Measurements from ENCODE around the gene TMEM163. TPM values are rescaled to one million over a fixed set of nuclear protein-coding genes. Genes with fewer than 3 reads are reported as not detected.

The TMEM163 gene
- total RNA-seq, 2 experiments from 2014 or later, result 0.08 to 0.10 TPM

DNA sequence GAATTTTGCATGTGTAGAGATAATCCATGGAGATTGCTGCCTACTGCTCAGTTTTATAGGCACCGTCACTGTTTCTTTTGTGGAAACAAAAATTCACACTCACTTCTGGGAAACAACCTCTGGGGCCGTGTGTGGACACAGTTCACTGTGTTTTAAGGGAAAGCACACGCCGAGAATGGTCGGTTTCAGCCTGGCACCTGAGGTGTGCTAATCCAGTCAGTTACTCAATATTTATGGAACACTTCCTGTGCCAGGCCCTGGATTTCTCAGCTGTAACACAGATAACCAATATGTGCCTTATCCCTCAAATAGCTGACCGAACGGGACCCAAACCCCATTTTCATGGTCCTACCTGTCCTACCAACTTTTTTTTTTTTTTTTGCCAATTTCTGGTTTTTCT is 285.3 kb downstream of the TMEM163 start:
- ChIA-PET CTCF (no interaction called here), POLR2A (no interaction called here)

DNA sequence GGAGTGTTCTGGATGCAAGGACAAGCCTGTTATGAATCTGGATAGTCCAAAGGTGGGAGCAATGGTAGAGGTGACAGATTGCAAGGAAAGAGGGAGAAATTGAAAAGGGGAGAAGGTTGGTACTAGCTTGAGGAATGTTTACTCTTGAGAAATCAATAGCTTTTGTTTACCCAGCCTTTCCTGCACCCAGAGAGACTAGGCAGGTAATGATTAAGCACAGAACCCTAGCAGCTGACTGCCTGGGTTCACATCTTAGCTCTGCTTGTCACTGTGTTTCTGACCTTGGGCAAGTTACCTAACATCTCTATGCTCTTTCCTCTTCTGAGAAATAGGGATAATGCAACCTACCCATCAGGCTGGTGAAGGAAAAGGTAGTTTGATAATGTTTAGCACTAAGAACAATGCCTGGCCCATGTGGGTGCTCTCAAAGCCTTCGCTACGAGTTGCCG is 286.3 kb downstream of the TMEM163 start:
- ChIA-PET CTCF (no interaction called here), POLR2A (no interaction called here)

DNA sequence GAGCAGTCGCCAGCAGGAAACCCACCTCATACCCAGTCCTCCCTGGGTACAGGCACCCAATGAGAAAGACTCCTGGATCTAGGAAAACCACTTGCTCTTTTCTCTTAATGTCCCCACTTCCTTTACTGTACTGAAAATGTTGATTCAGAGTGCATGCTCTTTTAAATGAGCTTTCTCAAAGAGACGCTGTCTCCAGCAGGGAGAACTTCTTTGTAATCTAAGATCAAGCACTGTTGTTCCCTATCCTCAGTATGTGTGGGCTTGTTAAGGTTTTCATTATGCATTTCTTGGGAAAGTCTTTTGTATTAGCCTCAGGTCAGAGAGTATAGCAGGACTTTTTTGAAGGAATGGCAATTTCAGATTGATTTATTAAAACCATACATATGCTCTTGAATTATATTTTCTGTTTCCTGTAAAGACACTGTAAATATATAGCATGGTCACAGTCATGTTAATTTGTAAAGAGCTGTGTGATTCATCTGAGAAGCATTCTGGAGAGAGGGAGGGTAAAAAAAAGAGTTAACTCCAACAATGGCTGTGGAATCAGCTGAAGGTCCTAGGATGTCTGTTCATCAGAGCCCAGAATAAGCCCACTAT is 286.9 kb downstream of the TMEM163 start:
- ChIA-PET CTCF (no interaction called here), POLR2A (no interaction called here)

DNA sequence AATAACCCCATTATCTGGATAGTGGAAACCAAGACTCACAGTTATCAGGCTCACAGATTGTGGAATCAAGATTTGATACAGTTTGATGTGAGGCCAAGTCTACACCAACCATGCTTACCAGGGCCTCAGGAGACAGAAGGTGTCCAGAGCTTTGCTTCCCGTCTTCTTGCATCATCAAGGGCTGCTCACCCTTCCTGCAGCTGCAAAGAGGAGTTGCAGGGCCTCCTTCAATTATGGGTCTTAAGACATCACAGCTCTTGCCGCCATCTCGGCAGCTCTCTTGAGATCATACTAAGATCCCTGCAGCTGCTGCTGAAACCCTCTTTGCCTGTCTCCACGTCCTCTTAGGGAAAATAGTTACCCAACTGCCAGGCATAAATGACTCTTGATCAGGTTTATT is 288.9 kb downstream of the TMEM163 start:
- ChIA-PET POLR2A (no interaction called here), CTCF (no interaction called here)

DNA sequence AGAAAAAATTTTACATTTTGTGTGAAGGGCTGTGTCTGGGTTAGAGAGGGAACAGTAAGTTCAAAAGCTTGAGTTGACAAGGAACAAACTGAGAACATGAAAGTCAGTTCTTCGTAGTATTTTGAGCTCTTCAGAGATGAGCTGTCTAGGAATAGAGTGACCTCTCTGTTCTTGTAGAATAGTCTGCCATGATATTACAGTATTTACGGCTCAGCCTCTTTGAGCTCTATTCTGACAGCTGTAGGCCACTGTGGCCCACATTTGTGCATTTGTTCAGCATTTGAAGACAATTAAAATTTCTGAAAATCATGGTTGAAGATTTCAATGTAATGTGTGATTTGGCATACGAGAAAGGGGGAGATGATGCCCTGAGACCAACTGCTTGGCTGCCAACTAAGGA is 292.1 kb downstream of the TMEM163 start:
- POLR2A ChIA-PET, result no interaction called here
- CTCF ChIA-PET, result no interaction called here

DNA sequence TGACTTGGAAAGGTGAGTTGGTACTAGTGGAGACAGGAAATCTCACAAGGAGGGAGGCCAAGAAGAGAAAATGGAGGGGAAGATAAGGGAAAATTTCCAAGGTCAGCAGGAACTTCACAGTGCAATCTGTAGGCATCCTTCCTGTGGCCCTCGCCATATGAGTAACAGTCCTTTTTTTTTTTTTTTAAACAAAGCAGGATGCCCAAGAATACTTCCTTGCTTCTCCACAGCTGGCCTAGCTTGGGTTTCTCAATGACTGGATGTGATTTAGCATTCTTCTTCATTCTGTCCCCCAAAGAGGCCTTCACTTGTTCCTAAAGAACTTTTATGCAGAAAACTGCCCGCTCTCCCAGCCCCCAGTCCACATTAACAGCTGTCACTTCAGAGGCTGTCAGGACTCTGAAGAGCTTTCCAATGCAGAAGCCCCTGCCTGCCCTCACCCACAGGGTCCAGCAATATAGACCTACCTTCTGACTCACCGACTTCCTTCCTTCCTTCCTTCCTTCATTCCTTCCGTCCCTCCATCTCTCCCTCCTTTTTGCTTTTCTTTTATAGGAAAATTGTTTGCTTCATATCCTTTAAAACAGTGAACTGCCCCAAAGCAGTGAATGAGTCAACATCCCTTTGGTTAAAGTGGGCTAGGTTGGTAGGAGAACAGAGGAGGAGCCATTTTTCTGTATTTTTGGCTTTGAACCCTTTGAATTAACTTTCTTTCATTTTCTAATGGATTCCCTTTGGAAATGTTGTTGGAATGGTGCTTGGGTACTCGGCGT is 292.9 kb downstream of the TMEM163 start:
- CTCF ChIA-PET, result no interaction called here
- POLR2A ChIA-PET, result no interaction called here

DNA sequence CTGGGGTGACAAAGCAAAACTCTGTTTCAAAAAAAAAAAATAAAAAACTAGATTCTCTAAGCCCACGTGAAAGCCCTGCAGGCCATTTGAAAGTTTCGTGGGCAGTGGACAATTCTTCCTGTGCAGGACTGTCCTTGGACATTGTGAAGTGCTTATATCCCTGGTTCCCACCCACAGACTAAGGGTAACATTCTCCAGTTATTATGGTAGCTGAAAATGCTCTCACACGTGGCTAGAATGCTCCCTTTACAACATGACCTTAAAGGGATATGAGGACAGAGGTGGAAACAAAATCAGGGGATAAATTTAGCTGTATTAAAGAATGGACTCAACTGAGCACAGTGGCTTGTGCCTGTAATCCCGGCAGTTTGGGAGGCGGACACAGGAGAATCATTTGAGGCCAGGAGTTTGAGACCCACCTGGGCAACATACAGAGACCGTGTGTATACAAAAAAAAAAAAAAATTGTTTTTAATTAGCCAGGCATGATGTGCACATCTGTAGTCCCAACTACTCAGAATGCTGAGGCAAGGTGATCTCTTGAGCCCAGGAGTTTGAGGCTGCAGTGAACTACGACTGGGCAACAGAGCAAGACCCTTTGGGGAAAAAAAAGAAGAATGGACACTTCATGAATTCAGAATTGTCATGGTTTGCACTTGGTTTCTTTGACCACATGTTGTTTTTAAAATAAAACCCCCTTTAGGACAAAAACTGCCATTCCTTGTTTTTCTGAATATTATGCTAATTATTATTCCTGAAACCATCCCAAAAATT is 297.1 kb downstream of the TMEM163 start:
- ChIA-PET POLR2A (interaction anchor here (0.6 kb wide), 1 partner anchor 125 kb away, joined by 4 read pairs; no protein-coding TSS in a partner anchor), CTCF (no interaction called here)

DNA sequence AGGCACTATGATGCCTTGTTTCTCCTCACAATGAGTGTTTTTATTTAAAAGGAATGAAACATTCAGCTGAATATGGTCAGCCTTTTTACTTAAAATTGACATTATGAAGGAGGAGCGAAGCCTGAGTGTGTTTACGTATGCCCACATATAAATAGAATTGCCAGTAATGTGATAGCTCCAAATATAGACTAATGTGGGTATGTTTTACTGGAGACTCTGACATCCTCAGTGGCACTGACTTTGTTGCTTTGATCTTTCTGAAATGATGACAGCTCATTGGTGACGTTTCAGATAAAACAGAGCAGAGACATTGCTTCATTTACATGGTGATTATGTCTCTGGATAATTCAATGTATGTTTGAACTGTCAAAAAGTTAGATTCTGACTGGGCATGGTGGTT is 297.9 kb downstream of the TMEM163 start:
- ChIA-PET CTCF (no interaction called here), POLR2A (no interaction called here)

DNA sequence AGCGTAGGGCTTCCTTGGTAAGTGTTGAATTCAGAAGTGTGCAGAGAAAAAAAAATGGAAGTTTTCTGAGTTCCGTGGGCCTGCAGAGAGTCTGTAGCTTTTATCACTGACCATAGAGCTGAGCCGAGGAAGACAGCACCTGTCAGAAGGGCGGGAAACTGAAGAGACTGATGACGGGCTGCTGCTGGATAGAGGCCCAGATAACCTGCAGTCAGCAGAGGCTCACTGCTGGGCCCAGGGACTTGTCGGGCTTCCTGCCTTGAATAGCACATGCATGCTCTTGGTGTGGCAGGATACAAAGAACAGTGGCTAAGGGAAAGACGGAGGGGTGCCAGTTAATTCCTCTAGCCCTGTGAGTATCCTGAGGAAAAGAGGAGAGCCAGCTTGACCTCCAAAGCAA is 298.5 kb downstream of the TMEM163 start:
- ChIA-PET CTCF (no interaction called here), POLR2A (no interaction called here)

DNA sequence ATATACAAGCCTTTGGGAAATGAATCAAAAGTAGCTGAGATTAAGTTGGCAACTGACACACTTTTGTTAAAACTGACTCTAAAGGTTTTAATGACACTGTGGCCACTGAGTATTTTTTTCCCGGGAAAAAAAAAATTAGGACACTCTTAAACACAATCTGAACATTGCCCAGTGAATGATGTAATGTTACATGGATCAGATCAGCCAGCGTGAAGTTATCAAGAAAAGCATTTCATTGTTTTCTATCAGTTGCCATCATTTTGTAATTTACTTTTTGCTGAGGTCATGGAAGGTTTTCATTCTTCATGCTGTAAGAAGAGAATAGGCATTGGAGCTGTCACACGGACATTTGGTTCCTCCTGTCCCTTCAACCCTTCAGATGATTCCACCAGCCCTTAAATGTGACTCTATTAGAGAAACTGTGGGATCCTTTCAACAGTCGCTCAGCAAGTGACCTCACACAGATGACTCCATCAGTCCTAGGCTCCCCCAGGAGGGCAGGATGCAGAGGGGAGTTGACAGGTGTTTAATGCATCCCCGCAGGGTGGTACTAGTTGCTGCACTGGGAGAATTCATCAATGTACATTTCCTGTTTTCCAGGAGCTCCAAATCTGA is 300.7 kb downstream of the TMEM163 start:
- POLR2A ChIA-PET, result no interaction called here
- CTCF ChIA-PET, result interaction anchor here (0.6 kb wide), 1 partner anchor 265 kb away, joined by 3 read pairs; no protein-coding TSS in a partner anchor

DNA sequence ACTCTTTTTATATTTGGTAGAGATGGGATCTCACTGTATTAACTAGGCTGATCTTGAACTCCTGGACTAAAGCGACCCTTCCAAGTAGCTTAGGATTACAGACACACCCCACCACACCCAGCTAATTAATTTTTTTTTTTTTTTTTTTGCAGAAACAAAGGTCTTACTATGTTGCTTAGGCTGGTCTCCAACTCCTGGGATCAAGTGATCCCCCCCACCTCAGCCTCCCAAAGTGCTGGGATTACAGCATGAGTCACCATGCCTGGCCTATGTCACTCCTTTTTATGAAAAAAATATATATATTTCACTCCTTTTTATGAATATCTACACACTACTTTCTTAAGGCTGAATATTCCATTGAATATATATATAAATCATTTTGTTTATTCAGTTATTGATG is 302.2 kb downstream of the TMEM163 start:
- CTCF ChIA-PET, result interaction anchor here (0.7 kb wide), 1 partner anchor 395 kb away, joined by 4 read pairs; no protein-coding TSS in a partner anchor
- POLR2A ChIA-PET, result no interaction called here

DNA sequence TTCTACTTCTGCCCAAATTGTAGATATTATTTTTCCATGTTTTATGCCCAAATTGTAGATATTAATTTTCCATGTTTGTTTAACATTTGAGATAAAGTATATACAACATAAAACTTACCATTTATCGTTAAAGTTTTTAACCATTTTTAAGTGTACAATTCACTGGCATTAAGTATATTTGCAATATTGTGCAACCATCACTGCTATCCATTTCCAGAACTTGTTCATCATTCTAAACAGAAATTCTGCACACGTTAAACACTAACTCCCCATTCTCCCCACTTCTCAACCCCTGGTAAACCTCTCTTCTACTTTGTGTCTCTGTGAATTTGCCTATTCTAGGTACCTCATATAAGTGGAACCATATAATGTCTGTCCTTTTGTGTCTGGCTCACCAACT is 302.8 kb downstream of the TMEM163 start:
- CTCF ChIA-PET, result interaction anchor here (0.7 kb wide), 1 partner anchor 395 kb away, joined by 4 read pairs; no protein-coding TSS in a partner anchor
- POLR2A ChIA-PET, result no interaction called here

DNA sequence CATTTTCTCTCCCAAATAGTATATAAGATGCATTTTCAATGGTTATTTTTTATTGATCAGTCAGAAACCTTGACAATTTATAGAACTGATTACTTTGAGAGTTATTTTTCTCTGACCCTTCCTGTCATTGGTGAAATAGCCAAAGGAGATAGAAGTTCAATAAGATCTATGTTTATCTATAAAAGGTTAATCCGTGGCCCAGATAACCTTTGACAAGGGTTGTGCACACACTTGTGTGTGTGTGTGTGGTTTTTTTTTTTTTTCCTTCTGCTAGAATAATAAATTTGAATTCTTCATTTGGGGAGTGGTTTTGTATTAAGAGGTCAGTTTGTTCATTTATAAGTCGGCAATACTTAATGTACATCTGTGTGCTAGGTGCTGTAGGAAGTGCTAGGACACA is 304.9 kb downstream of the TMEM163 start:
- ChIA-PET CTCF (no interaction called here), POLR2A (no interaction called here)

DNA sequence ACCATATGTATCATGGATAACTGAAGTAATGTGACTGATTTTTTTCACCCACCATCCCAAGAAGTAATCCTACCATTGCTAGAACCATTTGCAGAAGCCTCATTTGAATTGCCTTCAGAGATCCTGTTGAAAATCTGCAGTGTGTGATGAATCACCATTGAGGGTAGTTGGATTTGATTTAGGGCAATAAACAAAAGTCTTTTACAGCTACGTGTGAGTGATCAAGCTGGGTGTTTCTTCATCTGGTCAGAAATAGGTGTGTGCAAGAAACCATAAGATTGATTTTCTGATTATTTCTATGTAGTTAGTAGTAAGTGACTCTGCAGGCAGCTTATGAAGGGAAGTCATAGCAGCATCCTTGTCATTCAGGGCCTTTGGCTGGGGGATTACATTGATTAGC is 305.4 kb downstream of the TMEM163 start:
- POLR2A ChIA-PET, result no interaction called here
- CTCF ChIA-PET, result interaction anchor here (0.6 kb wide), 1 partner anchor 168 kb away, joined by 3 read pairs; no protein-coding TSS in a partner anchor

DNA sequence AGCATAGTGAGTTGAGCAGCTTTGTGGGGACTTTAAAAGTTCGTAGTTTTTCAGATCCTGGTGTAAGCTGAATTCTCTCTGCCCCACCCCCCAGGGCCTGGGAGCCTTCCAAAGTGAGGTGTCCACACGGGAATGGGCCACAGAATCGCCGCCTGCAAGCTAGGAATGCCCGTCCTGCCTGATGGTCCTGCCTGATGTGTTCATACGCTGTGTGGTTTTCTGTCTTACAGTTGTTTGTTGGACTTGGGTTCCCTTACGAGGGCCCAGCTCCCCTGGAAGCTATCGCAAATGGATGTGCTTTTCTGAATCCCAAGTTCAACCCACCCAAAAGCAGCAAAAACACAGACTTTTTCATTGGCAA is 306.2 kb downstream of the TMEM163 start:
- ChIA-PET CTCF (interaction anchor here (0.6 to 2.3 kb wide), 10 partner anchors 20 to 526 kb away, joined by 3 to 22 read pairs (median 4); no protein-coding TSS in a partner anchor), POLR2A (interaction anchor here (0.6 kb wide), 1 partner anchor 138 kb away, joined by 5 read pairs; no protein-coding TSS in a partner anchor)

DNA sequence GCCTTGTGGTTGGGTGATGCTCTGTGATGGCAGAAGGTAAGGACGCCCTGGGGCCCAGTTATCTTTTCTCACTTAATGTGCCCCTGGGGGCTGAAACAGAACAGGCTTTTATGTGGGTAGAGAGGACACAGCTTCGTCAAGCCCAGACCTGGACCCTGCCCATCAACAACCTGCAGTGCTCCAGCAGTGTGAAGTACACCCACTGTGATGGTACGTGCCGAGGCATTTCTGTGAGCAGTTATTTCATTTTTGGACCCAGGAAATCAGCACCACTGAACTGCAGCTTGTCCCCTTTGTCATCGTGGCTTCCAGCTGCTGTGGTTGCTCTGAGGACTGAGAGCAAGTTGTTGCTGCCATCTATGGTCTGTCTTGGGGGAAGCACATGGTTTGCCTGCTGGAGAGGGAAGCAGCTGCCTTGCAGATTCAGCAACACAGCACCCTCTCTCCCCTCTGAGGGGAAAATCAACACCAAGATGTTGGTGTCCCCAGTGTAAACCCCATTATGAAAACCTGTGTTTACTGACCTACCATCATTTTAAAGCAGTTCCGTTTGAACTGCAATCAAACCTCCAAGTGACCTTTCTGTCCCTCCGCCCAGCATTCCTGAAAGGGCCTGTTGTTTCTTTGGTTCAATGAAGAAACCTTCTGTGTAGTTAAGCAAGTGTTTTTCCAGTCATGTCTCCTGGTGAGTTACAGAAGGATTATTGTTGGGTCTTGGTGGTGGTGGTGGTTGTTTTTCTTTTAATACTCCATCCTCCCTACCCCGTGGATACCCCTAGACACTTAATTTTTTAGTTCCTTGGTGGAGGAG is 306.8 kb downstream of the TMEM163 start:
- ChIA-PET CTCF (interaction anchor here (0.6 to 2.3 kb wide), 13 partner anchors 20 to 525 kb away, joined by 3 to 22 read pairs (median 4); no protein-coding TSS in a partner anchor), POLR2A (interaction anchor here (0.6 kb wide), 1 partner anchor 137 kb away, joined by 5 read pairs; no protein-coding TSS in a partner anchor)

DNA sequence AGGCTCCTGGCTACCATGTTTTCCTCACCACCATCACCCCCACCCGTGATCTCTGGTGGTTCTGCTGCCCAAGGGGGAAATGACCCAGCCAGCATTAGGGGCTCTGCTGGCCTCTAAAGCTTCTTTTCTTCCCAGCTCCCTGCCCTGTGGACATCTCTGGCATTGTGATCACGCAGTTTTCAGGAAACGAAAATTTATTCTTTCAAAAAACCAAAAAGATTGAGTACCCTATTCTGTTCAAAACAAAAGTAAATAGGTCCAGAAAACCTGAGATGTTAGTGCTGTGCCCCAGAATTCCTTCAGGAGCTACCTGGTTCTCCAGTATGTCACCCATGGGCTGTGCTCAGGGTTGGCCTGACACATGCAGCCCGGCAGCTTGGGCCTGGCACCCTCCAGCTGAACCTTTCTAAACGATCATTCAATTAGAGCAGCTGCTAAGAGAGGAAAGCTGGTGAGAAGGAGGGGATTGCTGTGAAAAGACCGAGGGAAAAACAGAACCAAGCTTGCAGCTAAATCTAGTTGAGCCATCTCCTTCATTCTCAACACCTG is 307.4 kb downstream of the TMEM163 start:
- ChIA-PET CTCF (interaction anchor here (0.6 to 2.3 kb wide), 14 partner anchors 19 to 524 kb away, joined by 3 to 22 read pairs (median 4); no protein-coding TSS in a partner anchor), POLR2A (no interaction called here)

DNA sequence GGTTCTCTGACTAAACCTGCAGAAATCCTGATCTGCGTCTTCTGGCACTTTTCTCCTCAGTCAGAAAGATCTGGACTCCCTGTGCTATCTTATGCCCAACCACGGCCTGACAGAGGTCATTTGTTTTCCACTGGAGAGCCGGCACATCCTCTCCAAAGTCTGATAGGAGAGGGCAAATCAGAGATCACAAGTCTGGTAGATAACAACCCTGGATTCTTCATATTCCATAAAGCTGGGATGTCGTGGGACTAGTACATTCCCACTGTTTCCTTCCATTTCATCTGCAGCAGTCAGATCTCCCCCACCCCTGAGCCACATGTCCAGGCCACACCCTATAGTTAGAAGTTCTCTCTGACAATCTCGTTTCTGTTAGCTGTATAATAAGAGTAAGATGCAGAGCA is 308.0 kb downstream of the TMEM163 start:
- ChIA-PET POLR2A (no interaction called here), CTCF (interaction anchor here (0.6 to 2.3 kb wide), 4 partner anchors 88 to 294 kb away, joined by 3 to 22 read pairs (median 4); no protein-coding TSS in a partner anchor)

DNA sequence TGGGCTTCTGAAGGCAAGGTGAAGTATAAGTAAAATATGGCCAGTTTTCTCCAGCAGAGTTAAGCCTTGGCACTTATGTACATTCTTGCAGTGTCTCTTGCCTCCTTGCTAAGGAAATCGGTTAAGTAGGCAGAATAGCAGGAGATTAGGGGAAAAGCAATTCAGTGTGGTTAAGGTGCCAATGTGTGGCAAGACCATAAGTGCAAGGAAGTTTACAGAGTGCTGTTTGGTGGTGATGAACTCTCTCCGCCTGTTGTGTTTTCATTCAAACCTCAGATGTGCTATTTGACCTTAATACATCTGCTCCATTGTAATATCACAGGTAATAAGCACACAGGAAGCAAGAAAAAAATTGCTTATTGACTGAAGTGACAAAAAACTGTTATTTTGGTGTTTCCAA is 308.8 kb downstream of the TMEM163 start:
- CTCF ChIA-PET, result no interaction called here
- POLR2A ChIA-PET, result no interaction called here

Measured in activated CD8-positive, alpha-beta memory T cell treated with anti-CD3 and anti-CD28 coated beads for 36 hours (primary cell).